Caco-2 (cell line): ENCODE results near the gene FAM241A. TPM values are rescaled to one million over a fixed set of nuclear protein-coding genes. Genes with fewer than 3 reads are reported as not detected.

Source experiments
- BruUV-seq: library from RNA; stranded (reverse); fragments of 400-500 nt; replicated peaks from 2 replicates; lab custom pipeline; 2021; lab: Mats Ljungman, UMichigan
- CTCF ChIA-PET: fragments of 300-600 bp; sonication (Branson Sonifier 250); formaldehyde crosslinking; loops from one replicate; lab custom pipeline; 2022; ENCODE audit warnings: antibody characterized with exemption; lab: Charles Lee
- POLR2A ChIA-PET: fragments of 300-600 bp; sonication (Branson Sonifier 250); formaldehyde crosslinking; loops from one replicate; lab custom pipeline; 2022; ENCODE audit warnings: antibody characterized with exemption; lab: Charles Lee
- DNase-seq, 2 experiments: peaks; one replicate each; pipeline versions ENCODE4 v3.0.0 to v3.0.0-alpha.2; 2020 to 2022
- H3K27me3 ChIP-seq: replicated peaks from 2 replicates; pipeline ENCODE4 v1.6.0; 2011; ENCODE audit warnings: low read length; ENCODE audit not compliant: control insufficient read depth, insufficient read depth
- H3K36me3 ChIP-seq: 2 replicates; pipeline ENCODE4 v1.5.1; 2011; ENCODE audit warnings: low read length; ENCODE audit not compliant: control insufficient read depth, insufficient read depth
- H3K4me1 ChIP-seq: fragments of 250-450 bp; sonication (Bioruptor Pico); 2 replicates; pipeline ENCODE4 v1.5.1; 2020; ENCODE audit warnings: mild to moderate bottlenecking
- H3K4me3 ChIP-seq: 2 replicates; pipeline ENCODE4 v1.5.1; 2011; ENCODE audit warnings: low read depth, mild to moderate bottlenecking, control low read depth, low read length
- H3K9me3 ChIP-seq: fragments of 250-450 bp; sonication (Bioruptor Pico); 2 replicates; pipeline ENCODE4 v1.5.1; 2020; ENCODE audit warnings: mild to moderate bottlenecking, moderate library complexity
- H3K27ac Mint-ChIP-seq: one replicate; pipeline ENCODE4 v1.8.0; 2022; ENCODE audit warnings: mixed read lengths; ENCODE audit not compliant: unreplicated experiment
- H3K27me3 Mint-ChIP-seq: one replicate; pipeline ENCODE4 v1.8.0; 2022; ENCODE audit warnings: mixed read lengths; ENCODE audit not compliant: insufficient read depth, unreplicated experiment
- H3K36me3 Mint-ChIP-seq: one replicate; pipeline ENCODE4 v1.8.0; 2022; ENCODE audit warnings: mild to moderate bottlenecking, mixed read lengths; ENCODE audit not compliant: insufficient read depth, unreplicated experiment
- H3K4me1 Mint-ChIP-seq: one replicate; pipeline ENCODE4 v1.8.0; 2022; ENCODE audit warnings: low read depth, mixed read lengths; ENCODE audit not compliant: unreplicated experiment
- H3K4me3 Mint-ChIP-seq: one replicate; pipeline ENCODE4 v1.8.0; 2022; ENCODE audit warnings: mild to moderate bottlenecking, moderate library complexity, mixed read lengths; ENCODE audit not compliant: unreplicated experiment
- H3K9me3 Mint-ChIP-seq: one replicate; pipeline ENCODE4 v1.8.0; 2022; ENCODE audit warnings: mixed read lengths; ENCODE audit not compliant: unreplicated experiment
- intact Hi-C: fragments of 100-400 bp; cut with micrococcal nuclease; formaldehyde crosslinking; loops from one replicate; pipeline ENCODE4 v1.10.0; 2022; ENCODE audit not compliant: unreplicated experiment
- total RNA-seq: library from RNA; stranded (reverse); gene quantifications from 2 replicates; pipeline ENCODE4 v1.2.3, GENCODE V29; 2022
- TF ChIP-seq, protein P1 (sequence below), 2 experiments: fragments of 200-600 bp in 1 of 2; IDR thresholded peaks; 1 replicate in 1 of 2; 2 replicates in 1 of 2; pipeline versions ENCODE4 v1.5.1 to v1.8.0; 2011 to 2022; ENCODE audit warnings: antibody characterized with exemption in 1 of 2, control low read depth in 1 of 2, inconsistent platforms in 1 of 2, low read depth in 1 of 2, low read length in 1 of 2, mild to moderate bottlenecking in 1 of 2, moderate library complexity in 1 of 2; ENCODE audit not compliant: insufficient read depth in 1 of 2, severe bottlenecking in 1 of 2, unreplicated experiment in 1 of 2

The FAM241A gene
- total RNA-seq, 1 experiment from 2014 or later: 1.0 TPM

DNA sequence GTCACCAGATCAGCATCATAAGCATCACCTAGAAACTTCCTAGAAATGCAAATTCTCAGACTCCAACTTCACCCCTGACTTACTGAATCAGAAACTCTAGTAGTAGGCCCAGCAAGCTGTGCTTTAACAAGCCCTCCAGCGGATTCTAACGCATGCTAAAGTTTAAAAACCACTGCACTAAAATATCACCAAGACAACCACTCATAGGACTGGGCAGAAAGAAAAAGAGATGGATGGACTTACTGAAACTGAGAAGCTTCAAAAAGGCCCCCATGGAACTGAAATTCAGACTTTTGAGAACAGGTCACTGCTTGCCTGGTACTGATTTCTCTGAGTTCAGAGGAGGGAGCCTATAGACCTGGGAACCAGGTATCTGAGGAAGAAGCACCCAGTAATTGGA is 40.1 kb downstream of the FAM241A start:
- Histone ChIP-seq H3K4me1 (no peaks in the 10 kb centered on the region), H3K27me3 (no peaks in the 10 kb centered on the region), H3K36me3 (no peaks in the 10 kb centered on the region), H3K9me3 (no peaks in the 10 kb centered on the region), H3K4me3 (no peak overlapping the region)
- peaks cover 7% of the 10 kb centered on the region for H3K4me1 Mint-ChIP-seq
- ChIA-PET CTCF (no interaction called here), POLR2A (no interaction called here)
- TF ChIP-seq, protein P1, sequence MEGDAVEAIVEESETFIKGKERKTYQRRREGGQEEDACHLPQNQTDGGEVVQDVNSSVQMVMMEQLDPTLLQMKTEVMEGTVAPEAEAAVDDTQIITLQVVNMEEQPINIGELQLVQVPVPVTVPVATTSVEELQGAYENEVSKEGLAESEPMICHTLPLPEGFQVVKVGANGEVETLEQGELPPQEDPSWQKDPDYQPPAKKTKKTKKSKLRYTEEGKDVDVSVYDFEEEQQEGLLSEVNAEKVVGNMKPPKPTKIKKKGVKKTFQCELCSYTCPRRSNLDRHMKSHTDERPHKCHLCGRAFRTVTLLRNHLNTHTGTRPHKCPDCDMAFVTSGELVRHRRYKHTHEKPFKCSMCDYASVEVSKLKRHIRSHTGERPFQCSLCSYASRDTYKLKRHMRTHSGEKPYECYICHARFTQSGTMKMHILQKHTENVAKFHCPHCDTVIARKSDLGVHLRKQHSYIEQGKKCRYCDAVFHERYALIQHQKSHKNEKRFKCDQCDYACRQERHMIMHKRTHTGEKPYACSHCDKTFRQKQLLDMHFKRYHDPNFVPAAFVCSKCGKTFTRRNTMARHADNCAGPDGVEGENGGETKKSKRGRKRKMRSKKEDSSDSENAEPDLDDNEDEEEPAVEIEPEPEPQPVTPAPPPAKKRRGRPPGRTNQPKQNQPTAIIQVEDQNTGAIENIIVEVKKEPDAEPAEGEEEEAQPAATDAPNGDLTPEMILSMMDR (IDR thresholded peaks at IDR 0.05; ENCODE audit: insufficient read depth in 1 of 2, low read depth in 1 of 2, low read length in 1 of 2, severe bottlenecking in 1 of 2, unreplicated experiment in 1 of 2): no peak
- no peaks in the 10 kb centered on the region for H3K27me3 Mint-ChIP-seq
- intact Hi-C loops: no loop called here
- no TSS peak for BruUV-seq
- H3K27ac Mint-ChIP-seq: no peak overlapping the region
- DNase-seq: no peak
- H3K4me3 Mint-ChIP-seq: no peak overlapping the region
- H3K36me3 Mint-ChIP-seq: no peaks in the 10 kb centered on the region
- no peaks in the 10 kb centered on the region for H3K9me3 Mint-ChIP-seq

DNA sequence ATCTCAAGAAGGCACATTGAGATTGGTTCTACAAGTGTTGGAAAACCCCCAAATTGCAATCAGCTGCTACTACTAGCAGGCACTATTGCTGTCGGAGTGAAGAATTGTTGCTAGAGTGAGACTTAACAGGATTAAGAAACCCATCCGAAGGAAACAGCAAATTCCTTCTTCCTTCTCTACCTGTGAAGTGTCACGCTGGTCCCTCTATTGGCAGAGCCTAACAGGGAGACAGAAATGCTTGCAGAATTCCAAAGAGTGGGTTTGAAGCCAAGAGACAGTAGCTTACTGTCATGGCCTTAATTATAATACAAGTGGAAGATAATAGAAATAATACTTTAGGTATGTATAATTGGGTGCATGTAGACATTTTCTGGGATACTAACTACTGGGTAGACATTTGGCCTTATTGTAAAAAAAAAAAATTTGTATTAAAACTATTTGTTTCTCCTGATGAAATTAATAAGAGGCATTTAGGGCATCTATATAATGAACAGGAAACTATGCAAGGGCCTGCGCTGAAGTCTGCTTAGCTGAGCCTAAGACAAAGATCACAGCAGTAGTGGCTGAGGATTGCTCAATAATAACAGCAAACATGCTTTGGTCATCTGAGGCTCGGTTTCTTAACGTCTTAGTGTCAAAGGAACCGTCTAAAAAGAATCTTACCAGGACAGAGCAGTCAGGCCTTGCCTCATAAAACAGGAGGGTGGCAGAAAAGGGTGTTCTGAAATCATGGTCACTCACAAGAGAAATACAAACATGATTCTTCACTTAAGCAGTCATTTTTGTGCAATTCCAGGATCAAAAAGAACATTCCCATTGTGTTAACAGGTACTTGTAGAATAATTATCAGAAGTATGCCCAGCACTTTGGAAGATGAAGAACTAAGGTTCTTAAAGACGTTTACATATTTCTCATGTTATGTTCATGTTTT is 40.8 kb downstream of the FAM241A start:
- Mint-ChIP-seq H3K4me1 (peaks cover 7% of the 10 kb centered on the region), H3K27ac (no peak overlapping the region), H3K36me3 (no peaks in the 10 kb centered on the region), H3K4me3 (no peak overlapping the region), H3K27me3 (no peaks in the 10 kb centered on the region), H3K9me3 (no peaks in the 10 kb centered on the region)
- intact Hi-C loops: no loop called here
- BruUV-seq: no TSS peak
- Histone ChIP-seq H3K36me3 (no peaks in the 10 kb centered on the region), H3K4me3 (no peak overlapping the region), H3K4me1 (no peaks in the 10 kb centered on the region), H3K9me3 (no peaks in the 10 kb centered on the region), H3K27me3 (no peaks in the 10 kb centered on the region)
- POLR2A ChIA-PET: no interaction called here
- CTCF ChIA-PET: no interaction called here
- TF ChIP-seq, protein P1 (IDR thresholded peaks at IDR 0.05; ENCODE audit: insufficient read depth in 1 of 2, low read depth in 1 of 2, low read length in 1 of 2, severe bottlenecking in 1 of 2, unreplicated experiment in 1 of 2): no peak
- DNase-seq: no peak

DNA sequence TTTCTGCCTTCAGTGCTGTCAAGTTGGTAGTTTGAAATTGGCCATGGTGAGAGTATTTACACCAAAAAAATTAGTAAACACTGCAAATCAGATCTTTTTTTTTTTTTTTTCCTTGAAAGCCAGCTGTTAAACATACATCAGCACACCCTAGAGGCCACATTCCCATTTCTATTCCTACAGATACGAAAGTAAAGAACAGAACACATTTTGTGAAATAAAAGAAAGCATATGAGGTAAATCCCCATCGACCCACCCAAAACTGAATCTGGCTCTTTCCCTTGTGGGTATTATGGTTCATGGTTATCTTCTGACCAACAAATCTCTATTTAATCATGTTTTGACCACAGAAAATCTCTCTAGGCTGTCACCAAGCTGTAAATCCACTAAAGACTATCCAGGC is 44.5 kb downstream of the FAM241A start:
- Histone ChIP-seq H3K9me3 (no peaks in the 10 kb centered on the region), H3K27me3 (no peaks in the 10 kb centered on the region), H3K4me1 (no peaks in the 10 kb centered on the region), H3K4me3 (no peak overlapping the region), H3K36me3 (no peaks in the 10 kb centered on the region)
- no peaks in the 10 kb centered on the region for H3K36me3 Mint-ChIP-seq
- H3K27ac Mint-ChIP-seq: no peak overlapping the region
- H3K27me3 Mint-ChIP-seq: no peaks in the 10 kb centered on the region
- DNase-seq: no peak
- H3K4me3 Mint-ChIP-seq: no peak overlapping the region
- H3K9me3 Mint-ChIP-seq: no peaks in the 10 kb centered on the region
- ChIA-PET CTCF (interaction anchor here (0.6 to 1.0 kb wide), 3 partner anchors 90 to 138 kb away, joined by 3 to 8 read pairs (median 4); no protein-coding TSS in a partner anchor), POLR2A (no interaction called here)
- intact Hi-C loops: loop anchor here (1.0 kb wide), 1 partner anchor 90 kb away; no protein-coding TSS in a partner anchor
- TF ChIP-seq, protein P1 (IDR thresholded peaks at IDR 0.05; ENCODE audit: insufficient read depth in 1 of 2, low read depth in 1 of 2, low read length in 1 of 2, severe bottlenecking in 1 of 2, unreplicated experiment in 1 of 2): peak in 1 of 2 experiments; percentile 21
- no peaks in the 10 kb centered on the region for H3K4me1 Mint-ChIP-seq
- no TSS peak for BruUV-seq
